PC-3 (cell line): ENCODE data around the gene TUBGCP2.

Experiments
- EZH2 ChIP-seq: fragments of 300-600 bp; sonication (generic); IDR thresholded peaks from one replicate; pipeline ENCODE4 v1.6.1; 2017; ENCODE audit warnings: antibody characterized with exemption, mild to moderate bottlenecking, low read length; ENCODE audit not compliant: unreplicated experiment
- EZH2phosphoT487 ChIP-seq: fragments of 300-600 bp; sonication (generic); IDR thresholded peaks from 2 replicates; pipeline ENCODE4 v1.6.1; 2018; ENCODE audit warnings: mild to moderate bottlenecking, antibody characterized with exemption, low read length, borderline replicate concordance
- TF ChIP-seq, protein P1 (sequence below): fragments of 300-600 bp; sonication (generic); conservative IDR thresholded peaks from 2 replicates; pipeline ENCODE4 v1.5.1; 2017; ENCODE audit warnings: antibody characterized with exemption, low read depth, mild to moderate bottlenecking, low read length

DNA sequence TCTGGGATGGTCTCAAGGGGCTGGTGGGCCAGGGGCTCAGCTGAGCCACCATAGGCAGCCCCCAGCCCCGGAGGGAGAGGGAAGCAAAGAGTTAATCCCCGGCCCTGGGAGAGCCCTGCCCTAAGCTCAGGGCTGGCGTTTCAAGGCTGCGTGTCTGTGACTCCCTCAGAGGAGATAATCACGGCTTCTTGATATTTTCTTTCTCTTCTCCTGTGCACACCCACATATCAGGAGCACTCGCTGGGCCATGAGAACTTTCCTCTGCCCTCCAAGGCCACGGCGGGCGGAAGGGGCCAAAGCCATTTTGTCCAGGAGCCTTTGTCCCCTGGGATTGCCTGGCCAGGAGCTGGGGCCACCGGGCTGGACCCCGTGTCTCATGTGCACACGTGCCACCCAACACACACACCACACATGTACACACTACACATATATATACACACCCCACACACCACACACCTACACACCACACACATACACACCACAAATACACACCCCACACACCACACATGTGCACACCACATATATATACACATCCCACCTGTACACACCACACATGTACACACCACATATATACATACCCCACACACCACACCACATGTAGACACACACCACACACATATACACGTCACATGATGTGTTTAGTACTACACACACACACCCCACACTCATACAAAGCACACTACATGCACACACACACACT lies 54.1 kb downstream of the TUBGCP2 start:
- TF ChIP-seq, protein P1, sequence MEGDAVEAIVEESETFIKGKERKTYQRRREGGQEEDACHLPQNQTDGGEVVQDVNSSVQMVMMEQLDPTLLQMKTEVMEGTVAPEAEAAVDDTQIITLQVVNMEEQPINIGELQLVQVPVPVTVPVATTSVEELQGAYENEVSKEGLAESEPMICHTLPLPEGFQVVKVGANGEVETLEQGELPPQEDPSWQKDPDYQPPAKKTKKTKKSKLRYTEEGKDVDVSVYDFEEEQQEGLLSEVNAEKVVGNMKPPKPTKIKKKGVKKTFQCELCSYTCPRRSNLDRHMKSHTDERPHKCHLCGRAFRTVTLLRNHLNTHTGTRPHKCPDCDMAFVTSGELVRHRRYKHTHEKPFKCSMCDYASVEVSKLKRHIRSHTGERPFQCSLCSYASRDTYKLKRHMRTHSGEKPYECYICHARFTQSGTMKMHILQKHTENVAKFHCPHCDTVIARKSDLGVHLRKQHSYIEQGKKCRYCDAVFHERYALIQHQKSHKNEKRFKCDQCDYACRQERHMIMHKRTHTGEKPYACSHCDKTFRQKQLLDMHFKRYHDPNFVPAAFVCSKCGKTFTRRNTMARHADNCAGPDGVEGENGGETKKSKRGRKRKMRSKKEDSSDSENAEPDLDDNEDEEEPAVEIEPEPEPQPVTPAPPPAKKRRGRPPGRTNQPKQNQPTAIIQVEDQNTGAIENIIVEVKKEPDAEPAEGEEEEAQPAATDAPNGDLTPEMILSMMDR = no peak
- no peak for TF ChIP-seq EZH2
- no peak for TF ChIP-seq EZH2phosphoT487
